Suprapubic skin (tissue), 4 donors: Measurements from ENCODE around the gene SIGLEC11. TPM values are rescaled to one million over a fixed set of nuclear protein-coding genes. Genes with fewer than 3 reads are reported as not detected.
"Not testable (repeated sequence)": the region's sequence is repeated elsewhere in the genome, so short reads cannot be mapped to it uniquely, and the experiment has no call there.

Source experiments
- DNase-seq, 2 donors: peaks; one replicate each; pipeline ENCODE4 v3.0.0-alpha.2; 2019; ENCODE audit warnings: low spot score in 2 of 2
- H3K27ac ChIP-seq: fragments of 200-600 bp; sonication (generic); one replicate; pipeline ENCODE4 v1.5.1; 2019
- H3K27me3 ChIP-seq: fragments of 200-600 bp; sonication (generic); one replicate; pipeline ENCODE4 v1.5.1; 2019
- H3K36me3 ChIP-seq: fragments of 200-600 bp; sonication (generic); one replicate; pipeline ENCODE4 v1.5.1; 2019
- H3K4me1 ChIP-seq: fragments of 200-600 bp; sonication (generic); one replicate; pipeline ENCODE4 v1.5.1; 2019
- H3K4me3 ChIP-seq: fragments of 200-600 bp; sonication (generic); one replicate; pipeline ENCODE4 v1.5.1; 2019; ENCODE audit warnings: mild to moderate bottlenecking
- H3K9me3 ChIP-seq: fragments of 200-600 bp; sonication (generic); one replicate; pipeline ENCODE4 v1.5.1; 2019
- CTCF ChIP-seq, 2 donors: fragments of 200-600 bp in 1 of 2; fragments of 450-650 bp in 1 of 2; sonication (generic) in 1 of 2; IDR thresholded peaks; one replicate each; pipeline ENCODE4 v1.5.1; 2016 to 2019; ENCODE audit warnings: antibody characterized with exemption in 2 of 2, mild to moderate bottlenecking in 1 of 2, moderate library complexity in 1 of 2
- EP300 ChIP-seq: sonication (generic); formaldehyde crosslinking; IDR thresholded peaks from one replicate; pipeline ENCODE4 v1.6.1; 2017; ENCODE audit warnings: antibody characterized with exemption
- POLR2A ChIP-seq, 2 donors: fragments of 450-650 bp; IDR thresholded peaks; one replicate each; pipeline ENCODE4 v1.6.1; 2017; ENCODE audit warnings: antibody characterized with exemption in 2 of 2, mild to moderate bottlenecking in 2 of 2, moderate library complexity in 2 of 2
- POLR2AphosphoS5 ChIP-seq, 3 donors: sonication (generic); formaldehyde crosslinking; IDR thresholded peaks; one replicate each; pipeline ENCODE4 v1.6.1; 2017; ENCODE audit warnings: antibody characterized with exemption in 3 of 3
- WGBS: methylation state at CpG from one replicate; pipeline ENCODE4 v1.1.5; 2018; 5-methylcytosine and 5-hydroxymethylcytosine counted together
- total RNA-seq, 4 donors: library from RNA; depleted of rRNA; stranded (reverse); fragments of >200 nt; gene quantifications; one replicate each; pipeline ENCODE4 v1.1.0, GENCODE V29; 2016

SIGLEC11 gene
- total RNA-seq, 4 donors from 2014 or later = 0.30 TPM; not detected in 3

GRCh38 chr19:49949742-49950589, 11.0 kb downstream of the SIGLEC11 start:
- peaks cover 3% of the 10 kb centered on the region for H3K27me3 ChIP-seq
- DNase-seq = peak in 1 of 2 donors; percentile 56
- WGBS = 76% methylated on average over 11 of the region's 11 CpGs

GRCh38 chr19:49946415-49946814, 14.6 kb downstream of the SIGLEC11 start:
- no peaks in the 10 kb centered on the region for H3K9me3 ChIP-seq
- no peaks in the 10 kb centered on the region for H3K4me1 ChIP-seq
- H3K36me3 ChIP-seq = no peaks in the 10 kb centered on the region
- no peak for DNase-seq
- H3K27me3 ChIP-seq = peaks cover 3% of the 10 kb centered on the region
- TF ChIP-seq CTCF (IDR thresholded peaks at IDR 0.05) = no peak
- TF ChIP-seq POLR2AphosphoS5 (IDR thresholded peaks at IDR 0.05) = no peak
- TF ChIP-seq EP300 = no peak
- TF ChIP-seq POLR2A (IDR thresholded peaks at IDR 0.05) = no peak
- H3K4me3 ChIP-seq = no peak overlapping the region
- 86% methylated on average over 7 of the region's 8 CpGs for WGBS
- H3K27ac ChIP-seq = no peak overlapping the region

More at GRCh38 chr19:49949742-49950589, 11.0 kb downstream of the SIGLEC11 start:
- H3K27ac ChIP-seq = no peak overlapping the region
- TF ChIP-seq EP300 (no peak), POLR2AphosphoS5 (IDR thresholded peaks at IDR 0.05) (no peak), POLR2A (IDR thresholded peaks at IDR 0.05) (no peak), CTCF (IDR thresholded peaks at IDR 0.05) (no peak)
- no peaks in the 10 kb centered on the region for H3K9me3 ChIP-seq
- peaks cover 17% of the 10 kb centered on the region for H3K4me1 ChIP-seq
- no peak overlapping the region for H3K4me3 ChIP-seq
- no peaks in the 10 kb centered on the region for H3K36me3 ChIP-seq

- not testable (repeated sequence) for DNase-seq, H3K4me1 ChIP-seq, H3K4me3 ChIP-seq, H3K27ac ChIP-seq, H3K36me3 ChIP-seq, H3K27me3 ChIP-seq, H3K9me3 ChIP-seq
- 88% methylated on average over 5 of the region's 5 CpGs for WGBS
These were observed 16.4 kb downstream of the SIGLEC11 start for GRCh38 chr19:49944567-49944966.

- TF ChIP-seq CTCF (IDR thresholded peaks at IDR 0.05) (no peak), POLR2AphosphoS5 (IDR thresholded peaks at IDR 0.05) (no peak), EP300 (no peak), POLR2A (IDR thresholded peaks at IDR 0.05) (no peak)
- Histone ChIP-seq H3K36me3 (no peaks in the 10 kb centered on the region), H3K9me3 (no peaks in the 10 kb centered on the region), H3K4me1 (peaks cover 7% of the 10 kb centered on the region), H3K27me3 (no peaks in the 10 kb centered on the region), H3K4me3 (no peak overlapping the region), H3K27ac (no peak overlapping the region)
- 86% methylated on average over 5 of the region's 5 CpGs for WGBS
- no peak for DNase-seq
These were observed 20.5 kb downstream of the SIGLEC11 start for GRCh38 chr19:49940482-49940791.

- Histone ChIP-seq H3K27ac (no peak overlapping the region), H3K27me3 (no peaks in the 10 kb centered on the region), H3K4me3 (no peak overlapping the region), H3K36me3 (no peaks in the 10 kb centered on the region), H3K4me1 (peaks cover 7% of the 10 kb centered on the region), H3K9me3 (no peaks in the 10 kb centered on the region)
- WGBS = 68% methylated on average over 6 of the region's 7 CpGs
- no peak for TF ChIP-seq POLR2AphosphoS5 (IDR thresholded peaks at IDR 0.05)
- no peak for TF ChIP-seq POLR2A (IDR thresholded peaks at IDR 0.05)
- TF ChIP-seq CTCF (IDR thresholded peaks at IDR 0.05) = no peak
- TF ChIP-seq EP300 = no peak
- no peak for DNase-seq
These were observed 21.1 kb downstream of the SIGLEC11 start for GRCh38 chr19:49939721-49940481.
